ENCODE results near the gene BRD4.

DNA sequence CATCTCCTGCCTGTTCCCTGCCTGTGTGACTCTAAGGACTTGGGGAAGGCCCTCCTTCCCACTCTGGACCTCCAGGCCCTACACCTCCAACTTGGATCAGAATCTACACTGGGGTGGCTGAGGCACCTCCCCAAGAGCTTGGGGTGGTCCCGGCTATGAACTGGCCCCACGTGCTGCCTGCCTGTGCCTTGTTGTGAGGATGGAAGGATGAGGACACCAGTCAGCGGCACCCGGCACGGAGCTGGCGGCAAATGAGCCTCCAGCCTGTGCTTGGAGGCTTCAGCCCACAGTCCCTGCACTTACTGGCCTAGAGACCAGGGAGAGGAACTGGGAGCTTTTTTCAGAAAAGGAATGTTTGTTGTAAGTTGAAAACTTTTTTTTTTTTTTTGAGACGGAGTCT, 38.8 kb upstream of the BRD4 start:
- TF ChIP-seq, protein P1, sequence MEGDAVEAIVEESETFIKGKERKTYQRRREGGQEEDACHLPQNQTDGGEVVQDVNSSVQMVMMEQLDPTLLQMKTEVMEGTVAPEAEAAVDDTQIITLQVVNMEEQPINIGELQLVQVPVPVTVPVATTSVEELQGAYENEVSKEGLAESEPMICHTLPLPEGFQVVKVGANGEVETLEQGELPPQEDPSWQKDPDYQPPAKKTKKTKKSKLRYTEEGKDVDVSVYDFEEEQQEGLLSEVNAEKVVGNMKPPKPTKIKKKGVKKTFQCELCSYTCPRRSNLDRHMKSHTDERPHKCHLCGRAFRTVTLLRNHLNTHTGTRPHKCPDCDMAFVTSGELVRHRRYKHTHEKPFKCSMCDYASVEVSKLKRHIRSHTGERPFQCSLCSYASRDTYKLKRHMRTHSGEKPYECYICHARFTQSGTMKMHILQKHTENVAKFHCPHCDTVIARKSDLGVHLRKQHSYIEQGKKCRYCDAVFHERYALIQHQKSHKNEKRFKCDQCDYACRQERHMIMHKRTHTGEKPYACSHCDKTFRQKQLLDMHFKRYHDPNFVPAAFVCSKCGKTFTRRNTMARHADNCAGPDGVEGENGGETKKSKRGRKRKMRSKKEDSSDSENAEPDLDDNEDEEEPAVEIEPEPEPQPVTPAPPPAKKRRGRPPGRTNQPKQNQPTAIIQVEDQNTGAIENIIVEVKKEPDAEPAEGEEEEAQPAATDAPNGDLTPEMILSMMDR (IDR thresholded peaks at IDR 0.05) = no peak
- TF ChIP-seq POLR2A (IDR thresholded peaks at IDR 0.05) (no peak), POLR2AphosphoS5 (IDR thresholded peaks at IDR 0.05) (no peak), EP300 (IDR thresholded peaks at IDR 0.05; ENCODE audit: low read depth) (no peak)
